IgD-negative memory B cell (primary cell): ENCODE data around the gene MTIF2. TPM values are rescaled to one million over a fixed set of nuclear protein-coding genes. Genes with fewer than 3 reads are reported as not detected.
"Not testable (repeated sequence)": the region's sequence is repeated elsewhere in the genome, so short reads cannot be mapped to it uniquely, and the experiment has no call there.

Experiments
- H3K27ac Mint-ChIP-seq, 3 donors: one replicate each; pipeline ENCODE4 v1.8.0; 2020 to 2022; ENCODE audit warnings: mild to moderate bottlenecking in 3 of 3, mixed read lengths in 3 of 3, moderate library complexity in 1 of 3
- H3K27me3 Mint-ChIP-seq: one replicate; pipeline ENCODE4 v1.8.0; 2021; ENCODE audit warnings: mixed read lengths
- H3K36me3 Mint-ChIP-seq: one replicate; pipeline ENCODE4 v1.8.0; 2020; ENCODE audit warnings: mild to moderate bottlenecking, mixed read lengths
- H3K4me1 Mint-ChIP-seq, 3 donors: one replicate each; pipeline ENCODE4 v1.8.0; 2020 to 2022; ENCODE audit warnings: mixed read lengths in 3 of 3, mild to moderate bottlenecking in 1 of 3
- H3K4me3 Mint-ChIP-seq, 4 donors: one replicate each; pipeline ENCODE4 v1.8.0; 2020 to 2022; ENCODE audit warnings: mild to moderate bottlenecking in 4 of 4, mixed read lengths in 4 of 4, moderate library complexity in 3 of 4
- H3K9me3 Mint-ChIP-seq, 3 donors: one replicate each; pipeline ENCODE4 v1.8.0; 2020 to 2021; ENCODE audit warnings: mixed read lengths in 3 of 3, mild to moderate bottlenecking in 1 of 3
- polyA plus RNA-seq: library from polyadenylated mRNA; unstranded; fragments of 300-500 nt; fragmentation: Illumina TruSeq; gene quantifications from one replicate; pipeline ENCODE4 v1.2.3, GENCODE V29; 2021

Gene MTIF2
- polyA plus RNA-seq, 1 donor from 2014 or later, result 16.9 TPM

- not testable (repeated sequence) for H3K4me1 Mint-ChIP-seq, H3K4me3 Mint-ChIP-seq, H3K27ac Mint-ChIP-seq, H3K9me3 Mint-ChIP-seq, H3K27me3 Mint-ChIP-seq
- H3K36me3 Mint-ChIP-seq, result peaks cover 14% of the 10 kb centered on the region
Observed at GRCh38 chr2:55191888-55192287, 77.1 kb downstream of the MTIF2 start.

- H3K4me3 Mint-ChIP-seq, H3K4me1 Mint-ChIP-seq, H3K27ac Mint-ChIP-seq, H3K27me3 Mint-ChIP-seq, H3K9me3 Mint-ChIP-seq: not testable (repeated sequence)
- H3K36me3 Mint-ChIP-seq, result peaks cover 14% of the 10 kb centered on the region
Observed at GRCh38 chr2:55186837-55187236, 82.2 kb downstream of the MTIF2 start.

Other genes with a start within 250 kb of the MTIF2 start
- gene RTN4, start 218.8 kb downstream of the MTIF2 start, polyA plus RNA-seq, result 50.9 TPM
- 1.2 TPM for gene CLHC1, start 36.9 kb downstream of the MTIF2 start, polyA plus RNA-seq
- 3,117 TPM for gene RPS27A, start 36.5 kb downstream of the MTIF2 start, polyA plus RNA-seq
- 4.8 TPM for gene CCDC88A, start 150.6 kb upstream of the MTIF2 start, polyA plus RNA-seq